WI38 (cell line): ENCODE data around the gene VWF.

Experiments
- H3K4me3 ChIP-seq: 2 replicates; pipeline ENCODE4 v1.5.1; 2011; ENCODE audit warnings: low read depth, mild to moderate bottlenecking, control low read depth, low read length
- TF ChIP-seq, protein P1 (sequence below): IDR thresholded peaks from 2 replicates; pipeline ENCODE4 v1.5.1; 2012; ENCODE audit warnings: low read depth, mild to moderate bottlenecking, control low read depth, low read length

The VWF gene

DNA sequence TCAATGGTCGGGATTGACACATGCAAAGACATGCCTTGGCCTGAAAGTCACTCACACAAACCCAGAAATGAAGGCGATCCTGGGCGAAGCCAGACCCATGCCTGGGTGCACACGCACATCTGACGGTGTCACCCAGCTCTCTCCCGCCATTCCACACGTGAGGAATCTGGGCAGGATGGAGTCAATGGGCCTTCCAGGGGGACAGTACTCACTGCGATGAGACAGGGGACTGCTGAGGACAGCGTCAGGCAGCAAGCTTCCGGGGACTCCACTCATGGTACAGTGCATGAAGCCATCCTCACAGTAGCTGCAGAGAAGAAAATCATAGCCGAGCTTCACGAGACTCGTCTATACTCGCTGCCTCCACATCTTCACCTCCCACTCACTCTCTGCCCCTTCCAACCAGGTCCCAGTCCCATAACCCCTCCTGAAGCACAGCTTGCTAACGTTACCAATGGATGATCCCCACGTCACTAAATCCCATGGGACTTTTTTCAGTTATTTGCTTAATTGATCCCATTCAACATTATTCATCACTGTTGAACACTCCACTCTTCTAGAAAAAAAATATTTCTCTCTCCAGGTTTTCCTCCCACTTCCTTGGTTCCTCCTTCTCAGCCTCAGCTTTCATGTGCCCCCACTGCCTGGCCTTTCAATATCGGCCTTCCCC, 77.8 kb downstream of the VWF start:
- TF ChIP-seq, protein P1, sequence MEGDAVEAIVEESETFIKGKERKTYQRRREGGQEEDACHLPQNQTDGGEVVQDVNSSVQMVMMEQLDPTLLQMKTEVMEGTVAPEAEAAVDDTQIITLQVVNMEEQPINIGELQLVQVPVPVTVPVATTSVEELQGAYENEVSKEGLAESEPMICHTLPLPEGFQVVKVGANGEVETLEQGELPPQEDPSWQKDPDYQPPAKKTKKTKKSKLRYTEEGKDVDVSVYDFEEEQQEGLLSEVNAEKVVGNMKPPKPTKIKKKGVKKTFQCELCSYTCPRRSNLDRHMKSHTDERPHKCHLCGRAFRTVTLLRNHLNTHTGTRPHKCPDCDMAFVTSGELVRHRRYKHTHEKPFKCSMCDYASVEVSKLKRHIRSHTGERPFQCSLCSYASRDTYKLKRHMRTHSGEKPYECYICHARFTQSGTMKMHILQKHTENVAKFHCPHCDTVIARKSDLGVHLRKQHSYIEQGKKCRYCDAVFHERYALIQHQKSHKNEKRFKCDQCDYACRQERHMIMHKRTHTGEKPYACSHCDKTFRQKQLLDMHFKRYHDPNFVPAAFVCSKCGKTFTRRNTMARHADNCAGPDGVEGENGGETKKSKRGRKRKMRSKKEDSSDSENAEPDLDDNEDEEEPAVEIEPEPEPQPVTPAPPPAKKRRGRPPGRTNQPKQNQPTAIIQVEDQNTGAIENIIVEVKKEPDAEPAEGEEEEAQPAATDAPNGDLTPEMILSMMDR, result no peak
- H3K4me3 ChIP-seq, result no peak overlapping the region

DNA sequence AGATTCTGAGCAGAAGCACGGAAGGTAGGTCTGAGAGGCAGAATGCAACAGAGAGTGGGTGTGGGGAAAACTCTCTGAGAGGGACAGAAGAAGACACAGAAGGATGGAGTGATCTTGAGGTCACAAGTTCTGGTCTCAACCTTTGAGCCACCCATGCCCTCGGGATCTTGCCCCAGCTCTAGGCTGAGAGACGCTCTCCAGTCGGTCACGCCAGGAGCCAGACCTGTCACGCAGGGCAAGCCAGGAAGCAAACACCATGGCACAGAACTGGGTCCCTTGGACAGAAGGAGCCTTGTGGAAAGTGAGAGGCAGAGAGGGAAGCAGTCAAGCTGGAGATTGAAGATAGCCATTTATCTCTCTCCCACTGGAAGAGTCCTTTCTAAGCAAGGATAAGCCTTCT, 79.0 kb downstream of the VWF start:
- H3K4me3 ChIP-seq, result no peak overlapping the region
- TF ChIP-seq, protein P1, result no peak

DNA sequence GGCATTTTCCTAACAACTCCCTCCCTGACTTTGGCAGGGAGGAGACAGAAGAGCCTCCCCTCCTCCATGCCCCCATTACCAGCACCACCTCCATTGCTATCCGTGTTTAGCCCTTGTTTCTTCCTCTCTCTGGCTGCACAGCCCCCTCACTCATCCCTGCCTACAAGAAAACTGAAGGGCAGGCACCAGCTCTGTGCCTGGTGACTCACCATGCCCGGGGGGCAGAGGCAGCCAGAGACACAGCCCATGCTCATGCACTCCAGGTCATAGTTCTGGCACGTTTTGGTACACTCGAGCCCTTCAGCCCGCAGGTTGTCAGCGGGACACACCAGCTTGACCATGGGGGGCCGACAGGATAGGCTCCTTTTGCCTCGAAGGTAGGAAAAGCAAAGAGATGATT, 80.4 kb downstream of the VWF start:
- TF ChIP-seq, protein P1, result no peak
- no peak overlapping the region for H3K4me3 ChIP-seq

DNA sequence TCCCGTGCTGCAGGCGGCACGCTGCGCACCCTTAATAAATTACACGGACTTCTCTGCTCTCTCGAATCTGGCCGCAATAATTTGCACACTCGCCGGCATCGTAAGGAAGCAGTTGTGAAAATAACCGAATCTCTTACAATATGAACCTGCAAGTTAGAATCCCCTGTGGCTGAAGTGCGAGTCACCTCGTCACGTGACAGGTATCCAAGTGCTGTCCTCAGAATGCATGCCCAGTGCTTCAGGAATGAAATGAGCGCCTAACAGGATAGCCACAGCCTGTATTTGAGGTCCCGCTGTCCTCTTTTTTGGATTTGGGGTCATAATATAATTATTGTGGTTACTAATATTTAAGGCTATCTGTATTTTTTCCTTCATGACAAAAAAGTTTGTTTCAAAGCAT, 82.0 kb downstream of the VWF start:
- TF ChIP-seq, protein P1, result no peak
- H3K4me3 ChIP-seq, result no peak overlapping the region

DNA sequence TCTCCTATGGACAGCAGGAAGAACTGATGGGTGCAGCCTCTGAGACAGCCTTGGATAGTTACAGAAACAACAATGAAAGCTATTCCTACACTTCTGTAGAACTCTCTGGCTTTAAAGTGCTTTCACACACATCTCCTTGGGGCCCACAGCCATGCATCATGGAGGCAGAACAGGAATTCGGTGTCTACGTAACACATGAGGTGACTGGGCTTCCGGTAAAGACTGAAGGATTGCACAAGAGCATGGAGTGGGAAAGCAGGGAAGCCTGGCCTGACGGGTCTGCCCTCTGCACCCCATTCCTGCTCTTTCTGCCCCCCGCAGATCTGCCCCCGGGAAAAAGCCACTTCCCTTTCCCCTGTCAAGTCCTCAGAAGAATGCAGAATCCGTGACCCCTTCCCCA, 82.6 kb downstream of the VWF start:
- TF ChIP-seq, protein P1, result no peak
- H3K4me3 ChIP-seq, result no peak overlapping the region

DNA sequence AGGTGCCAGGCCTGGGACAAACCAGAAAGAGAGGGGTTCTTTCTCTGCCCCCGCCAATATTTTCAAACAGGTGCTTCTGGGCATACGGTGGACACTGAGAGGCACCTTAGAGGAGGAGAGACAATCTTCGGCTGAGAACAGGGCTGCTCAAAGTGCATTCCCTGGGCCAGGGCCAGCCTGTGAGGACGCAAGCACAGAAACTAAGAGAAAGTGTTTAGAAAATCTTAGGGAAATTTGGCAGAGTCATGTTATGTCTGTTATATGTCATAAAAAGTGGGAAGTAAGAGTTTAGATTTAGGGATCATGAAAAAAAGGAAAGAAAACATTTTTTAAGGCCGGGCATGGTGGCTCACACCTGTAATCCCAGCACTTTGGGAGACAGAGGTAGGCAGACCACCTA, 83.7 kb downstream of the VWF start:
- TF ChIP-seq, protein P1, result no peak
- H3K4me3 ChIP-seq, result no peak overlapping the region

DNA sequence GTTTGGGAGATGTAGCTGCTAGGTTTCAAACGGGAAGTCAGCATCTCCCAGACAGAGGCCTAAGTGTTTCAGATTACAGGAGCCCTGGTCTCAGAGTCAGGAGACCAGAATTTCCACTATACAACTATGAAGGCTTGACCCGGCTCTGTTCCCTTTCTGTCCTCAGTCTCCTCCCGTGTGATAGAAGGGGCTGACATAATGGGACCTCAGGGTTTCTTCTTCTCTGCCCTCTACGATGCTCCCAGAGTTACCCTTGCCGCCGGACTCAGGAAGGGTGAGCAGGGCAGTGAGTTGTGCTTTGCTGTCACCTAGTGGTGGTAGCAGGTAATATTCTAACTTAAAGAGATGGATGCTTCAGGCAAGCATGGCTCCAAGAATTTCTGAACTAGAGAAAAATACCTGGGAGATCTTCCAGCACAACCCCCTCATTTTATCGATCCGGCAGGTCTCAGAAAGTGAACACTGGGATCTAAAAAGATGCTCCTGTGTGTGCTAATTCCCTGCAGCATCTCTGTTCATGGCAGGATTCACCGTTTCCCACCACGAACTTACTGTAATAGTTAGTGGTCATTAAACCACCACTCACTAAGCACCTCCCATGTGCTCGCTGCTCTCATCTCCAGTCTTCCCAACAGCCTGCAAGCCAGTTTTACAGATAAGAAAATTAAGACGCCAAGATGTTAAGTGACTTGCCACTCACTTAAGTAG, 84.4 kb downstream of the VWF start:
- H3K4me3 ChIP-seq, result no peak overlapping the region
- TF ChIP-seq, protein P1, result peak; percentile 90
